GM03348 (cell line): Measurements from ENCODE around the gene HYCC2.
"Not testable (repeated sequence)": the region's sequence is repeated elsewhere in the genome, so short reads cannot be mapped to it uniquely, and the experiment has no call there.

Experiments
- DNase-seq: peaks from one replicate; pipeline ENCODE4 v3.0.0; 2012; ENCODE audit warnings: low spot score

HYCC2 gene

GRCh38 chr2:201072201-201072530, 695 bp upstream of the HYCC2 start:
- DNase-seq = no peak

GRCh38 chr2:201070948-201071478, 458 bp downstream of the HYCC2 start:
- DNase-seq = peak; percentile 30

DNA sequence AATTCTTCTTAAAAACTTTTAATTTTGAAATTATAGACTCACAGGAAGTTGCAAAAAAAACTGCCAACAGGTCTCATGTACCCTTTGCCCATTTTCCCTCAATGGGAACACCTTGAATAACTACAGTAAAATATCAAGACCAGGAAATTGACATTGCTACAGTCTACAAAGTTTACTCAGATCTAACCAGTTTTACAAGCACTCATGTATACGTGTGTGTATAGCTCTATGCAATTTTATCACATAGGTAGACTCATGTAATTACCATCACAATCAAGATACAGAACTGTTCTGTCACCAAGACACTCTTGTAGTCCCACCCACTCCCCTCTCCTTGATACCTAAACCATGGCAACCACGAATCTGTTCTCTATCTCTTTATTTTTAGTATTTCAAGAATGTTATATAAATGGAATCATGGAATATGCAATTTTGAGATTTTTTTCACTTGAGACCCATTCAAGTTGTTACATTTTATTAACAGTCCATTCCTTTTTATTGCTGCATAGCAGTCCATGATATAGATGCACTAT, 6.6 kb downstream of the HYCC2 start:
- no peak for DNase-seq

GRCh38 chr2:201063516-201063915, 8.0 kb downstream of the HYCC2 start:
- not testable (repeated sequence) for DNase-seq

GRCh38 chr2:201059961-201060755, 11.3 kb downstream of the HYCC2 start:
- DNase-seq = no peak

DNA sequence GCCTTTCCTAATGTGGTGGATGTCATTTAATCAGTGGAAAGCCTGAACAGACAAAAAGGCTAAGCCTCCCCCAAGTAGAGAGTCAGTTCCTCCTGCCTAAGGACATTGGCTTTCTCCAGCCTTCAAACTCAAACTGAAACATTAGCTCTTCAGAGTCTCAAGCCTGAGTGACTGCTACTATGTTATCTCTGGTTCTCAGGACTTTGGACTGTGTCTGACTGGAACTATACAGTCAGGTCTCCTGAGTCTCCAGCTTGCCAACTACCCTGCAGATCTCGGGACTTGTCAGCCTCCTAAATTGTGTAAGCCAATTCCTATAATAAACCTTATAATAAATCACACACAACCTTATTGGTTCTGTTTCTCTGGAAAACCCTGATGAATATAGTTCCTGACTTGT, 12.6 kb downstream of the HYCC2 start:
- no peak for DNase-seq

GRCh38 chr2:201057715-201058248, 13.7 kb downstream of the HYCC2 start:
- no peak for DNase-seq

- peak; percentile 9 for DNase-seq
These were observed 14.4 kb downstream of the HYCC2 start for GRCh38 chr2:201057087-201057521.

DNA sequence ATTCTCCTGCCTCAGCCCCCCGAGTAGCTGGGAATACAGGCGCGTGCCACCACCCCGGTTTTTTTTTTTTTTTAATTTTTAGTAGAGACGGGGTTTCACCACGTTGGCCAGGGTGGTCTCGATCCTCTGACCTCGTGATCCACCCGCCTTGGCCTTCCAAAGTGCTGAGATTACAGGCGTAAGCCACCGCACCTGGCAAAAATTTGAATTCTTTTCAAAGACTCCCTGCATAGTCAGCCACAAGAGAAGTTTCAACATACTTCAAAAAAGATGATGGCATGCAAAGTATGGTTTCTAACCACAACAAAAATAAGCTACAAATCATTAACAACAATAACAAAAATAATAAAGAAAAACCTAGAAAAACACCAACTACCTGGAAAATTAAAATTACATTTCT, 22.0 kb downstream of the HYCC2 start:
- DNase-seq = no peak

DNA sequence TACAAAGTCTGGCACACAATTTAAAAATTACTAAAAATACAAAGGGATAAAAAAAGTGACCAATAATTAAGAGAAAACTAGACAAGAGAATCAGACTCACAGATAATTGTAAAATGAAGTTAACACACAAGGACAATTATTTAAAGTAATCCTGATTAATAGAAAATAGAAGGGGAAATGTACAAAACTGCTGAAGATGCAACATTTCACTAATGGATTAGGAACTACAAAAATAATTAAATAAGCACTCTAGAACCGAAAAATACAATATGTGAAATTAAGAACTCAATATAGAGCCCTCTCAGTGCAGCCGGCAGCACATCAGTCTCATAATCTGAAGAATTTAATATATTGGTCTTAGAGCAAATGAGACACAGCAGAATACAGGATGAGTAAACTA, 24.6 kb downstream of the HYCC2 start:
- no peak for DNase-seq

- not testable (repeated sequence) for DNase-seq
These were observed 28.4 kb downstream of the HYCC2 start for GRCh38 chr2:201043050-201043449.

- DNase-seq = not testable (repeated sequence)
These were observed 29.0 kb downstream of the HYCC2 start for GRCh38 chr2:201042451-201042850.

- DNase-seq = no peak
These were observed 30.4 kb downstream of the HYCC2 start for GRCh38 chr2:201040867-201041628.

- DNase-seq = no peak
These were observed 32.6 kb downstream of the HYCC2 start for GRCh38 chr2:201038855-201039254.

DNA sequence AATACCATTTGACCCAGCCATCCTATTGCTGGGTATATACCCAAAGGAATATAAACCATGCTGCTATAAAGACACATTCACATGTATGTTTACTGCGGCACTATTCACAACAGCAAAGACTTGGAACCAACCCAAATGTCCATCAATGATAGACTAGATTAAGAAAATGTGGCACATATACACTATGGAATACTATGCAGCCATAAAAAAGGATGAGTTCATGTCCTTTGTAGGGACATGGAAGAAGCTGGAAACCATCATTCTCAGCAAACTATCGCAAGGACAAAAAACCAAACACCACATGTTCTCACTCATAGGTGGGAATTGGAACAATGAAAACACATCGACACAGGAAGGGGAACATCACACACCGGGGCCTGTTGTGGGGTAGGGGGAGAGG, 33.1 kb downstream of the HYCC2 start:
- DNase-seq = not testable (repeated sequence)

GRCh38 chr2:201034355-201034754, 37.1 kb downstream of the HYCC2 start:
- DNase-seq = not testable (repeated sequence)

- no peak for DNase-seq
These were observed 47.0 kb downstream of the HYCC2 start for GRCh38 chr2:201024518-201024917.

DNA sequence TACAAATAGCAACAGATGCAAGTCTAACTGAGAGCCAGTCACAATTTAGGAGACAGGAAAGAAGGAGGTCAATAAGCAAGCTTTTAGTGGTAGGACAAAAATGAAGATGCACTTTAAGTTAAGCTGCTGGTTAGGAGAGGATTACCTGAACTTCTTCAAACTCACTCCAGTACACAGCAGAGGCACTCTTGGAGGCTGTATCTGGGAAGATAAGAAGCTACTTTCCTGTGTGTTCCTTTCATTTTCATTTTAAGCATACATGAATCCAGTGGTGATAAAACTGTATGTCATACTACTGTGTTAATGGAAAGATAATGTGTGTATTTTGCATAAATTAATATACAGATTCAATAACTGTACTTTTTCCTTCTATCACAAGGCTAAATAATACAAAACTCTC, 49.6 kb downstream of the HYCC2 start:
- no peak for DNase-seq
